Choroid plexus epithelial cell (primary cell): Measurements from ENCODE around the gene RELL1.

Source experiments
- DNase-seq: peaks from one replicate; pipeline ENCODE4 v3.0.0-alpha.2; 2010; ENCODE audit warnings: low read depth
- H3K4me3 ChIP-seq: 2 replicates; pipeline ENCODE4 v1.5.1; 2011; ENCODE audit warnings: low read depth, mild to moderate bottlenecking, control low read depth, low read length, moderate library complexity
- TF ChIP-seq, protein P1 (sequence below): conservative IDR thresholded peaks from 2 replicates; pipeline ENCODE4 v1.5.1; 2011; ENCODE audit warnings: low read depth, mild to moderate bottlenecking, control low read depth, inconsistent platforms, low read length, moderate library complexity

The RELL1 gene

DNA sequence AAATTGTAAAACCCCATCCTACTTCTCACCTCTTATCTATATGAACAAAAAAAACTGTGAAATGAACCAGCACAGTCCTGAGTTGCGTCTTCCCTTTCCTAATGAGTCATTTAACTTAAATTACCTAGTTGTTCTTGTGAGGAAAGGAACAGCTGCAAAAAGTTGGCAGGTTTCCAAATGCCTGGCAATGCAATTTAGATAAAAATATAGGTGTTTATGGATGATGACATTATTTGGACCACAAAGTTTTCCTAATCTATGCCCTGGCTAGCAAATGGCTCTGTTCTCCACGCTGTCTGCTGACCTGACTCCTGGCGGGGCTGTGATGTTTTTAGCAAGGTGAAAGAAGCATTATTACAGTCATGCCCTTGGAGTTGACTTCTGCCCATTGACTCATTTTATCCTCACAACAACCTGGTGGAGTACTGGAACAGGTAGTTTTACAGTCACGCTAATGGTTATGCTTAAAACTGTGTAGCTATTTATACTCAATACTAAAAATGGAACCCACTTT lies 29.8 kb upstream of the RELL1 start:
- peak; percentile 62 for DNase-seq
- TF ChIP-seq, protein P1, sequence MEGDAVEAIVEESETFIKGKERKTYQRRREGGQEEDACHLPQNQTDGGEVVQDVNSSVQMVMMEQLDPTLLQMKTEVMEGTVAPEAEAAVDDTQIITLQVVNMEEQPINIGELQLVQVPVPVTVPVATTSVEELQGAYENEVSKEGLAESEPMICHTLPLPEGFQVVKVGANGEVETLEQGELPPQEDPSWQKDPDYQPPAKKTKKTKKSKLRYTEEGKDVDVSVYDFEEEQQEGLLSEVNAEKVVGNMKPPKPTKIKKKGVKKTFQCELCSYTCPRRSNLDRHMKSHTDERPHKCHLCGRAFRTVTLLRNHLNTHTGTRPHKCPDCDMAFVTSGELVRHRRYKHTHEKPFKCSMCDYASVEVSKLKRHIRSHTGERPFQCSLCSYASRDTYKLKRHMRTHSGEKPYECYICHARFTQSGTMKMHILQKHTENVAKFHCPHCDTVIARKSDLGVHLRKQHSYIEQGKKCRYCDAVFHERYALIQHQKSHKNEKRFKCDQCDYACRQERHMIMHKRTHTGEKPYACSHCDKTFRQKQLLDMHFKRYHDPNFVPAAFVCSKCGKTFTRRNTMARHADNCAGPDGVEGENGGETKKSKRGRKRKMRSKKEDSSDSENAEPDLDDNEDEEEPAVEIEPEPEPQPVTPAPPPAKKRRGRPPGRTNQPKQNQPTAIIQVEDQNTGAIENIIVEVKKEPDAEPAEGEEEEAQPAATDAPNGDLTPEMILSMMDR = no peak
- H3K4me3 ChIP-seq = no peak overlapping the region

GRCh38 chr4:37710491-37710890 lies 24.3 kb upstream of the RELL1 start:
- TF ChIP-seq, protein P1 = no peak

GRCh38 chr4:37706032-37706431 lies 19.9 kb upstream of the RELL1 start:
- H3K4me3 ChIP-seq = no peak overlapping the region
- no peak for DNase-seq
- TF ChIP-seq, protein P1 = no peak

More at GRCh38 chr4:37710491-37710890, 24.3 kb upstream of the RELL1 start:
- no peak for DNase-seq
- no peak overlapping the region for H3K4me3 ChIP-seq

GRCh38 chr4:37705571-37705970 lies 19.4 kb upstream of the RELL1 start:
- no peak for DNase-seq
- H3K4me3 ChIP-seq = no peak overlapping the region
- TF ChIP-seq, protein P1 = no peak

DNA sequence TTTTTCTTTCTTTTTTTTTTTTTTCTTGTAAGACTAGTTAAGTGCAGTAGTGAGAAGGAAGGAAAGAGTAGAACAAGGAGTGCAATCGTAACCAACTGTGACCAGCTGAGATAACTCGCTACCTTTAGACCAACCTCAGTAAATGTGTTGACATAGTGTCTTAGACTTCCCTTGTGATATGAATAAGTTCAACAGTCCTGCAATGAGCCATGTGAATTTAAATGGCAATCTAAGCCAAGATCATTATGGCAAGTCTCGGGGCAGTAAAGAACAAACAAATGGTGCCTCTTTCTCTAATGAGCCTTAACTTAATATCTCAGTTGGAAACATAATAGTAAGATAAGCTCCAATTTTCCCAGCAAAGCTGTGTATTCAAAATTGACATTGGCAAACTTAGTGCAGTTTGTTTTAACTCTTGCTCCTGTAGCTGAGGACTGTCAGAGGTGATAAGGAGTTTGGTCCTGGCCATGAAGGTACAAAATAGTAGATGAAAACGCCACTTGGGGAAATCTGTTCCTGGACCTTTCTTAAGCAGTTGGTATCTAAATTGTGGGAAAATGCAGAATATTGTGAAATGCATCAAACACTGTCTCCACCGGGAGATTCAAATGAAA lies 13.8 kb upstream of the RELL1 start:
- no peak for DNase-seq
- H3K4me3 ChIP-seq = no peak overlapping the region
- TF ChIP-seq, protein P1 = no peak

DNA sequence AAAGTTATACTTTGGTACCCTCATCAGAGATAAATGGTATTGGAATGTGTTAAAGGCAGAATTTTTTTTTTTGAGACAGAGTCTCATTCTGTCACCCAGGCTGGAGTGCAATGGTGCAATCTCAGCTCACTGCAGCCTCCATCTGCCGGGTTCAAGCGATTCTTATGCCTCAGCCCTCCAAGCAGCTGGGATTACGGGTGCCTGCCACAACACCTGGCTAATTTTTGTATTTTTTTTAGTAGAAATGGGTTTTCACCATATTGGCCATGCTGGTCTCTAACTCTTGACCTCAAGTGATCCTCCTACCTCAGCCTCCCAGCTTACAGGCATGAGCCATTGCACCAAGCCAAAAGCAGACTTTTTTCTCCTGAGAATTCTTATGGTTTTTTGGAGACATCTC lies 11.4 kb upstream of the RELL1 start:
- no peak for DNase-seq
- H3K4me3 ChIP-seq = no peak overlapping the region
- TF ChIP-seq, protein P1 = no peak
